ENCODE results near the gene ATP6V1F. TPM values are rescaled to one million over a fixed set of nuclear protein-coding genes. Genes with fewer than 3 reads are reported as not detected.
A peak's percentile ranks its signal among the peaks of the same experiment; 100 is the strongest.

ATP6V1F gene
- total RNA-seq, 1 experiment from 2014 or later: 149 TPM

- no peak overlapping the region for H3K27ac ChIP-seq (ENCODE audit: low read depth, low read length)
- CTCF ChIA-PET: interaction anchor here (1.2 to 1.7 kb wide), 3 partner anchors 10 to 11 kb away, joined by 4 to 8 read pairs (median 4); partner anchors contain the start of gene ATP6V1F
- no TSS peak for BruUV-seq (replicated peaks)
- H3K9me2 ChIP-seq (ENCODE audit: insufficient read depth): no peaks in the 10 kb centered on the region
- H4K20me1 ChIP-seq (ENCODE audit: insufficient read depth): no peaks in the 10 kb centered on the region
- H3K4me3 ChIP-seq (replicated peaks in 1 of 2; ENCODE audit: low read depth in 1 of 2, low read length in 2 of 2): peak overlapping the region; percentile 12 to 30; a peak in 3 of 4 replicates
- peak overlapping the region; percentile 14; the same call in 1 of the 2 replicates for H3K9ac ChIP-seq (ENCODE audit: low read length)
- no peaks in the 10 kb centered on the region for H3K27me3 ChIP-seq (ENCODE audit: insufficient read depth, low read length)
- RAD21 ChIA-PET (ENCODE audit: low non-redundant PET in 1 of 2, low total read pairs in 2 of 2, uncharacterized antibody in 2 of 2, unreplicated experiment in 2 of 2): no interaction called here
- POLR2A ChIA-PET: interaction anchor here (1.2 kb wide), 1 partner anchor 9 kb away, joined by 4 read pairs; the partner anchor contains the start of gene ATP6V1F
- peak overlapping the region; percentile 62 for H3K4me2 ChIP-seq (ENCODE audit: low read length)
- no peaks in the 10 kb centered on the region for H3K36me3 ChIP-seq (ENCODE audit: control insufficient read depth in 1 of 2, insufficient read depth in 2 of 2, low read length in 2 of 2)
- TF ChIP-seq MAX (IDR thresholded peaks at IDR 0.05): no peak
- peak in 2 of 3 experiments; percentile 69 to 73; a peak in 4 of 6 replicates for TF ChIP-seq CTCF (IDR thresholded peaks at IDR 0.05 in 2 of 3, conservative IDR thresholded peaks at IDR 0.05 in 1 of 3; ENCODE audit: borderline replicate concordance in 1 of 3, insufficient read depth in 1 of 3, low read depth in 2 of 3, low read length in 2 of 3)
- TF ChIP-seq POLR2AphosphoS5 (IDR thresholded peaks at IDR 0.05; ENCODE audit: low read depth, low read length): peak; percentile 49; the same call in 1 of the 2 replicates
- no peaks in the 10 kb centered on the region for H3K79me2 ChIP-seq (ENCODE audit: insufficient read depth, low read length)
- ATAC-seq (peak; percentile 66), DNase-seq (ENCODE audit: low read depth, low spot score) (no peak)
- no peaks in the 10 kb centered on the region for H3K9me3 ChIP-seq (ENCODE audit: control insufficient read depth in 1 of 2, insufficient read depth in 1 of 2, low read depth in 1 of 2, low read length in 2 of 2)
- H2AFZ ChIP-seq (ENCODE audit: low read depth, low read length, poor library complexity, severe bottlenecking): peak overlapping the region; percentile 14
- H3K4me1 ChIP-seq (ENCODE audit: control insufficient read depth in 1 of 2, insufficient read depth in 2 of 2, low read length in 2 of 2): peaks cover 30 to 66% of the 10 kb centered on the region in 2 experiments
- intact Hi-C loops (cut with micrococcal nuclease): no loop called here
Observed at GRCh38 chr7:128872394-128872824, 9.8 kb downstream of the ATP6V1F start.

- intact Hi-C loops (cut with micrococcal nuclease): no loop called here
- BruUV-seq (replicated peaks): no TSS peak
- TF ChIP-seq POLR2AphosphoS5 (IDR thresholded peaks at IDR 0.05; ENCODE audit: low read depth, low read length) (no peak), MAX (IDR thresholded peaks at IDR 0.05) (no peak), SRF (IDR thresholded peaks at IDR 0.05; ENCODE audit: low read depth) (no peak), SIN3A (IDR thresholded peaks at IDR 0.05; ENCODE audit: low read depth) (no peak), ZBTB33 (IDR thresholded peaks at IDR 0.05; ENCODE audit: extremely low read depth, insufficient replicate concordance, low read length) (no peak), YY1 (IDR thresholded peaks at IDR 0.05; ENCODE audit: extremely low read depth, insufficient replicate concordance, low read depth, low read length) (no peak), CTCF (IDR thresholded peaks at IDR 0.05 in 2 of 3, conservative IDR thresholded peaks at IDR 0.05 in 1 of 3; ENCODE audit: borderline replicate concordance in 1 of 3, insufficient read depth in 1 of 3, low read depth in 2 of 3, low read length in 2 of 3) (no peak), POLR2A (IDR thresholded peaks at IDR 0.05; ENCODE audit: borderline replicate concordance, extremely low read depth, insufficient read depth, insufficient read length) (no peak), SP1 (IDR thresholded peaks at IDR 0.05; ENCODE audit: low read depth) (no peak), EZH2 (IDR thresholded peaks at IDR 0.05) (no peak), ZFX (IDR thresholded peaks at IDR 0.05) (no peak)
Observed at GRCh38 chr7:128873234-128873633, 10.6 kb downstream of the ATP6V1F start.

More at GRCh38 chr7:128873234-128873633, 10.6 kb downstream of the ATP6V1F start:
- POLR2A ChIA-PET: interaction anchor here (0.9 kb wide), 1 partner anchor 10 kb away, joined by 3 read pairs; the partner anchor contains the start of gene ATP6V1F
- no peak for DNase-seq (ENCODE audit: low read depth, low spot score)
- no peaks in the 10 kb centered on the region for H3K79me2 ChIP-seq (ENCODE audit: insufficient read depth, low read length)
- no peaks in the 10 kb centered on the region for H3K9me3 ChIP-seq (ENCODE audit: control insufficient read depth in 1 of 2, insufficient read depth in 1 of 2, low read depth in 1 of 2, low read length in 2 of 2)
- no peak for ATAC-seq
- no peaks in the 10 kb centered on the region for H3K36me3 ChIP-seq (ENCODE audit: control insufficient read depth in 1 of 2, insufficient read depth in 2 of 2, low read length in 2 of 2)
- H3K4me1 ChIP-seq (ENCODE audit: control insufficient read depth in 1 of 2, insufficient read depth in 2 of 2, low read length in 2 of 2): peaks cover 24 to 59% of the 10 kb centered on the region in 2 experiments
- CTCF ChIA-PET: interaction anchor here (1.2 kb wide), 1 partner anchor 10 kb away, joined by 4 read pairs; no protein-coding TSS in a partner anchor
- no peaks in the 10 kb centered on the region for H4K20me1 ChIP-seq (ENCODE audit: insufficient read depth)
- H3K27me3 ChIP-seq (ENCODE audit: insufficient read depth, low read length): no peaks in the 10 kb centered on the region
- peak overlapping the region; percentile 62; the same call in 1 of the 2 replicates for H3K4me2 ChIP-seq (ENCODE audit: low read length)
- RAD21 ChIA-PET (ENCODE audit: low non-redundant PET in 1 of 2, low total read pairs in 2 of 2, uncharacterized antibody in 2 of 2, unreplicated experiment in 2 of 2): no interaction called here
- H3K9ac ChIP-seq (ENCODE audit: low read length): no peak overlapping the region
- no peak overlapping the region for H2AFZ ChIP-seq (ENCODE audit: low read depth, low read length, poor library complexity, severe bottlenecking)
- no peaks in the 10 kb centered on the region for H3K9me2 ChIP-seq (ENCODE audit: insufficient read depth)
- H3K27ac ChIP-seq (ENCODE audit: low read depth, low read length): no peak overlapping the region; the same call in 1 of the 2 replicates
- H3K4me3 ChIP-seq (replicated peaks in 1 of 2; ENCODE audit: low read depth in 1 of 2, low read length in 2 of 2): no peak overlapping the region
